Upper lobe of left lung (tissue), 4 donors: ENCODE results near the gene LRRIQ1.

Experiments used
- EP300 ChIP-seq, 4 donors: sonication (generic); formaldehyde crosslinking; IDR thresholded peaks; one replicate each; pipeline ENCODE4 v1.5.1; 2017; ENCODE audit warnings: antibody characterized with exemption in 4 of 4, control low read depth in 2 of 4
- POLR2A ChIP-seq, 4 donors: fragments of 450-650 bp; IDR thresholded peaks; one replicate each; pipeline ENCODE4 v1.5.1; 2016 to 2017; ENCODE audit warnings: antibody characterized with exemption in 4 of 4, mild to moderate bottlenecking in 2 of 4
- POLR2AphosphoS5 ChIP-seq, 2 donors: sonication (generic); formaldehyde crosslinking; IDR thresholded peaks; one replicate each; pipeline ENCODE4 v1.5.1; 2017; ENCODE audit warnings: antibody characterized with exemption in 2 of 2
- TF ChIP-seq, protein P1 (sequence below), 6 experiments: fragments of 450-650 bp in 4 of 6; fragments of 200-600 bp in 2 of 6; sonication (generic) in 2 of 6; IDR thresholded peaks; one replicate each; pipeline ENCODE4 v1.5.1; 2016 to 2019; ENCODE audit warnings: antibody characterized with exemption in 6 of 6

DNA sequence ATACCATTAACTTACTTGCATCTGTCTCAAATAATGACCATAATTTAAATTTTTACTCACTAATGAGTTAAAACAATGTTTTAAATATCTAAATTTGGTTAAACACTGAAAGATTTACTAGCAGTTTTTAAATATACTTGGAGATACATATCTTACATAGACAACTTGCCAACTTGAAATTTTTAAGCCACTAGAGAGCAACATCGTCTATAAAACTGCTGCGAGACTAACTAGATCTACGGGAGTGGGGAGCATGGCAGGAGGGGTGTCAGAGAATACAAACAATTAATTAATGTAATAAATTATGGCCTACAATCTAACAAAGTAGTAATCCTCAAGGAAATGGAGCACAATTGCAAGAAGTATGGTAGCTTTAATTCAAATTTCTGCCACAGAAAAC is 120.4 kb downstream of the LRRIQ1 start:
- TF ChIP-seq, protein P1, sequence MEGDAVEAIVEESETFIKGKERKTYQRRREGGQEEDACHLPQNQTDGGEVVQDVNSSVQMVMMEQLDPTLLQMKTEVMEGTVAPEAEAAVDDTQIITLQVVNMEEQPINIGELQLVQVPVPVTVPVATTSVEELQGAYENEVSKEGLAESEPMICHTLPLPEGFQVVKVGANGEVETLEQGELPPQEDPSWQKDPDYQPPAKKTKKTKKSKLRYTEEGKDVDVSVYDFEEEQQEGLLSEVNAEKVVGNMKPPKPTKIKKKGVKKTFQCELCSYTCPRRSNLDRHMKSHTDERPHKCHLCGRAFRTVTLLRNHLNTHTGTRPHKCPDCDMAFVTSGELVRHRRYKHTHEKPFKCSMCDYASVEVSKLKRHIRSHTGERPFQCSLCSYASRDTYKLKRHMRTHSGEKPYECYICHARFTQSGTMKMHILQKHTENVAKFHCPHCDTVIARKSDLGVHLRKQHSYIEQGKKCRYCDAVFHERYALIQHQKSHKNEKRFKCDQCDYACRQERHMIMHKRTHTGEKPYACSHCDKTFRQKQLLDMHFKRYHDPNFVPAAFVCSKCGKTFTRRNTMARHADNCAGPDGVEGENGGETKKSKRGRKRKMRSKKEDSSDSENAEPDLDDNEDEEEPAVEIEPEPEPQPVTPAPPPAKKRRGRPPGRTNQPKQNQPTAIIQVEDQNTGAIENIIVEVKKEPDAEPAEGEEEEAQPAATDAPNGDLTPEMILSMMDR (IDR thresholded peaks at IDR 0.05) = no peak
- TF ChIP-seq EP300 (IDR thresholded peaks at IDR 0.05) = no peak
- no peak for TF ChIP-seq POLR2A (IDR thresholded peaks at IDR 0.05)
- no peak for TF ChIP-seq POLR2AphosphoS5 (IDR thresholded peaks at IDR 0.05)
